GM19438 (cell line): ENCODE data around the gene OR5M11.
"Not testable (repeated sequence)": the region's sequence is repeated elsewhere in the genome, so short reads cannot be mapped to it uniquely, and the experiment has no call there.

Experiments used
- ATAC-seq: cut with Tn5 transposase; IDR thresholded peaks from one replicate; pipeline ENCODE4 v1.9.1; 2021; ENCODE audit warnings: low read depth; ENCODE audit not compliant: unreplicated experiment

Gene OR5M11

DNA sequence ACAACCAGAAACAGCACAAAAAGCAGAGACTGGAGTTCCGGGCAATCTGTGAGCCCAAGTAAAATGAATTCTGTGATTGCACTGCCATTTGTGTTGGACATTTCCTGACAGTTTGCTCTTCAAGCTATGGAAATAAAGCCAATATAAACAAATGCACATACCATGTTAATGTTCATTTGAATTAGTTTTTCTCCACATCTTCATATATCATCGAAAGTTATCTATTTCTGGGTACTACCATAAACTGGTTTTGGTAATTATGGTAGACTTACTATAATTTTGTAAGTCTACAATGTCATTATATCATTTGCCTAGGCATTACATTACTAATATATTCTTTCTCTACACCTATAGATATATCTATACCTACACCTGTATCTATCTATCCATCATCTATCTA lies at the start of gene OR5M11:
Gene OR5M11, minus strand, starts transcription at position 101 of the 400 bp plus-strand sequence. Its CDS starts 0 bp downstream, at position 101.
- no peak for ATAC-seq

DNA sequence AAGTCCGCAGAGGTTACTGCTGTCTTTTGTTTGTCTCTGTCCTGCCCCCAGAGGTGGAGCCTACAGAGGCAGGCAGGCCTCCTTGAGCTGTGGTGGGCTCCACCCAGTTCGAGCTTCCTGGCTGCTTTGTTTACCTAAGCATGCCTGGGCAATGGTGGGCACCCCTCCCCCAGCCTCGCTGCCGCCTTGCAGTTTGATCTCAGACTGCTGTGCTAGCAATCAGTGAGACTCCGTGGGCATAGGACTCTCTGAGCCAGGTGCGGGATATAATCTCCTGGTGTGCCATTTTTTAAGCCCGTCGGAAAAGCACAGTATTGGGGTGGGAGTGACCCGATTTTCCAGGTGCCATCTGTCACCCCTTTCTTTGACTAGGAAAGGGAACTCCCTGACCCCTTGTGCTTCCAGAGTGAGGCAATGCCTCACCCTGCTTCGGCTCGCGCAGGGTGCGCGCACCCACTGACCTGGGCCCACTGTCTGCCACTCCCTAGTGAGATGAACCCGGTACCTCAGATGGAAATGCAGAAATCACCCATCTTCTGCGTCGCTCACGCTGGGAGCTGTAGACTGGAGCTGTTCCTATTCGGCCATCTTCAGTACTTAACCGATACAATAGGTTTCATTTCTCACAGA lies 49.1 kb upstream of the OR5M11 start:
- not testable (repeated sequence) for ATAC-seq

DNA sequence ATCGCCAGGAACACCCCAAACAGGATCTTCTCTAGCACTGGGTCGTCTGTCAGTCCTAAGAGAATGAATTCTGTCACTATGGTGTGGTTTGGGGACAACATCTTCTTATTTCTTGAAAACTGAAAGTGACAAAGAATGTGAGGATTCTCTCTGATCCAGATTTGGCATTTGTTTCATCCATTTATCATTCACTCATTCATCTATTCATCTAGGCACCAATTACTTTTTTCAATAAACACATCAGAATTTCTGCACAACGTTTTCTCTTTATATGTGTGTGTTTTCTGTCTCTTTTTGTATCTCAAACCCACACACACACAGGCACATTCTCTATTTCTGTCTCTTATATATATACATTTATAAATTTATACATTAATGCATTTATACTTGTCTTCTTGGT lies 34.6 kb upstream of the OR5M11 start, which contains the start of gene OR5M10:
Gene OR5M10, minus strand, starts transcription at position 101 of the 400 bp plus-strand sequence. Its CDS starts 0 bp downstream, at position 101.
- no peak for ATAC-seq

DNA sequence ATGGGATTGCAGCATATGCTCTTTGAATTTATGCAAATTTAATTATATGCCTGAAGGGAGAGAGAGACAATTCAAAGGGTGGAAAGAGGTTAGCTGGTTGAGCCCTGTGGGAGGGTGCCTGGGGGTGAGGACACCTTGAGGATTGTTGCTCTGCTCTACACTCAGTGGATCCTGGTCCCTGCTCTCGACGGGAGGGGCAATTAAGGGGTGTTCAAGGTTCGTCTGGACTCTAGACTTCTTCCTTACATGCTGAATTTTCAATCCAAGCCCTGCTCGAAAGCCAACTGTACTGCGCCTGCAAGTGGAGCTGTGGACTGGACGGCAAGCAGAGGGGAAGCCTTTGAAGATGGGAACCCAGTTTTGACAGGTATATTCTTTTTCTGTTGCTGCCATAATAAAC lies 15.5 kb upstream of the OR5M11 start:
- ATAC-seq, result no peak

DNA sequence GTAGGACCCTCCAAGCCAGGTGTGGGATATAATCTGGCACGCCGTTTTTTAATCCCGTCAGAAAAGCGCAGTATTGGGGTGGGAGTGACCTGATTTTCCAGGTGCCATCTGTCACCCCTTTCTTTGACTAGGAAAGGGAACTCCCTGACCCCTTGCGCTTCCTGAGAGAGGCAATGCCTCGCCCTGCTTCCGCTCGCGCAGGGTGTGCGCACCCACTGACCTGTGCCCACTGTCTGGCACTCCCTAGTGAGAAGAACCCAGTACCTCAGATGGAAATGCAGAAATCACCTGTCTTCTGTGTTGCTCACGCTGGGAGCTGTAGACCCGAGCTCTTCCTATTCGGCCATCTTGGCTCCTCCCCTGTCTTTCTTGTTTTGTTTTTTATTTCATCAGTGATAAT lies 11.6 kb upstream of the OR5M11 start:
- not testable (repeated sequence) for ATAC-seq

DNA sequence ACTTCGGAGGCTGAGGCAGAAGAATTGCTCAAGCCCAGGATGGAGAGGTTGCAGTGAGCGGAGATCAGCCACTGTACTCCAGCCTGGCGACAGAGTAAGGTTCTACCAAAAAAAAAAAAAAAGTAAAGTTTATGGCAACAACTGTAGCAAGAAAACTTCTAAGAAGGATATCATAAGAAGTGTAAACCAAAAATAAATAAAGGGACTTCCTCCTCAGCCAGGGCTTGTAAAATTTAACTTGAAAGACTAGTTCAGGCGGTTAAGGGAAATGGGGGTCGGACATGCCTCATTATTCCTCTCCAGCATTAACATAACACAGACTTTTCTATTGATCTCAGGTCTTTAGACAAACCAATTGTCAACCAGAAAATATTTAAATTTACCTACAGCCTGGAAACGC lies 2.5 kb upstream of the OR5M11 start:
- no peak for ATAC-seq

DNA sequence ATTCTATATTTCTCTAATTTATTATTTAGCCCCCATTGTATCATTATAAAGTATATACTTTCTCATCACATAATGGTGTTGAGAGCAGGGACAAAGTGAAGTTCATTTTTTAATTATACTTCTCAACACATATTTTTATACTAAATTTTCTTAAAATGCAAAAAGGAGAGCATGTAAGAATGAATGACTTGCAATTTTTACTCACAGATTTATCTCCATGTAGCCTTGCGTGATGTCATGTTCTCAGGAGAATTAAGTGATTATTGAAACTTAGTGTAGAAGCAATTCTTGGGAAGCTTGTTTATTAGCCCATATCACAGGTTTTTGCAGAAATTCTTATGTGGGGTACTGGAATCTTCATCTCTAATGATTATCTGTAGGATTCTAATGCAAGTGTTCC lies 682 bp upstream of the OR5M11 start:
- no peak for ATAC-seq

DNA sequence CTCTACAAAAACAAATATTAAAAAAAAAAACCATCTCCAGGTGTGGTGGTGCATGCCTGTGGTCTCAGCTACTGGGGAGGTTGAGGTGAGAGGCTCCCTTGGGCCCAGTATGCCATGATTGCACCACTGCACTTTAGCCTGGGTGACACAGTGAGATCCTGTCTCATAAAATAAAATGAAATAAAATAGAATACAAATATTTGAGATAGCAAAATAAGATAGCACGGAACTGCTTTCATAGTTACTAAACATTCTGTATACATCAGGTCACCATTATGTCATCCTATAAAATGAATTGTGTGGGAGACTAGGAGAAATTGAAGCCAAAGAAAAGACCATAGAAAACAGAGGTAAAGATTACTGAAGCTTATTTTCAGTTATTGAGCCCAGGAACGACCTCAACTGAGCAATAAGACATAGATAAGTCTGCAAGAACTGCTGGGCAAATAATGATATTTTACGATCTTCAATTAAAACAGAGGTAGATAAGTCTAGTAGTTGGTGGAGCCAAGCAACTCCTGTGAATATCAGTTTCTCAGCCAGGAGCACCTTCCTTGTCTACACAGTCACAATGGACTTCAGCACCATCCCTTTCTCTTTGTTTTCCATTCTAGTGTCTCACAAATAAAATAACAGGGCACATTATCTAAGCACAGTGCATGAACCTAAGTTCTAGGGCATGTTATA lies 9.9 kb downstream of the OR5M11 start:
- ATAC-seq, result no peak

DNA sequence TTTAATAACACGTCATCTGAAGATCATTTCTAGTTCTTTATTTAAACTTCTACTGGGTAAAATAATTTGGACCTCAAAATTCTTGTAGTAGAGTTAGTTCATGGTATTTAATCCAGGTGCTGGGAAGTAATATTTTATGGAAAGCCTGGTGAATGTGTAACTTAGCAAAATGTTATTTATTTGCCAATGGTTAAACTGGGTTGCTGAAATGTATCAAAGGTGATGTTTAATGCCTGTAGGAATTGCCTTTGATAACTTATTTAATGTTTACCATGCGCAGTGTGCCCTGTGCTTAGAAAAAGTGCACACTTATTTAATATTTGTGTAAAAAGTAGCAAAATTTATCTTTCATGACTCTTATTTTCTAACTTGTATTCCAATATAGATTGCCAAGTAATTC lies 11.2 kb downstream of the OR5M11 start:
- no peak for ATAC-seq

DNA sequence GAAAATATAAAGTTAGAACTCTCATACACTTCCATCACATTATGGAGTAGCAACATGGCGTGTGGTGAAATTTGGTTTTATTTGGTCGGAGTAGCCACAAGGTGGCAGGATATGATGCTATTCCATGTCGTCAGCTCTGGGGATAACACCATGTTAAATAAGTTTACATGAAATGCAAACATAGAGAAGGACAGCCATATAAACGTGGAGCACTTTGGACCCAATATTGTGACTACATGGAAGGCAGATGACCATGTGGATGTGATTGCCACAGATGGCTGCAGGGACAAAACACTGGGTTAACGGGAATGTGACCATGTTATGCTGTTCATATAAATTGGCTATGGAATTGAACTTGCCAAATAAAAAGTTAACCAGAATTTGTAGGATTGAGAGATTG lies 21.0 kb downstream of the OR5M11 start:
- ATAC-seq, result no peak

DNA sequence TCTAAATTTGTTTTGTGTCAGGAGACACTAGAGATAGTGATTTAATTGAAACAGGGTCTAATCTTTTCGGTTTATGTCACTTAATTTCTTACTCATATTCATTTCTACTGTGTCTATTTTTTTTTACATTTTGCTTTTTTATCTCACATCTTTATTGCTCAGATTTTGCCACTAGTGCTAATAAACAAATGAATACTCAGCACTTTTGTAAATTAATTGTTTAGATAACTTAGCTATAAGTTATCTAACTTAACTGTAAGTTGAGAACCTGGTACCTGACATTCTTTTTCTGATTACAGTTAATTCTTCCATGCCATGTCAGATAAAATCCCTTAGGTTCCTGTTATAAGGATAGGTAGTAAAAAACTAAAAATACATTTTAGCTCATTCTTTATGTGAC lies 29.8 kb downstream of the OR5M11 start:
- ATAC-seq, result no peak

DNA sequence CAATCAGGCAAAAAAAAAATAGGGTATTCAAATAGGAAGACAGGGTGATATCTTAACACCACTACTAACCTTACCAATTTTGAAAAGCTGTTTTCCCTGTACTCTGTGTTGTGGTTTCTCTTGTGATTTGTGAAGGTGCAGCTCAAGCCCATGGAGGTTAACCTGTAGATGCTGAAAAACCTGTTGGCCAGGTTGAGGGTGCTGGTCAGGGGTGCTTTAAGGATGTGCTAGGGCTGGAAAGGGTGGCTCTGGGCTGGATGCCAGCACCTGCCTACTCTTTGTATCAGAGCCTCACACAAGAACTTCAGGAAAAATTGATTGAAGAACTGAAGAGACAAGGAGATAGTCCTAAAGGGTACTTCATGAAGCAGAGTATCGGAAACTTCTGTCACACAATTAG lies 33.6 kb downstream of the OR5M11 start:
- no peak for ATAC-seq

DNA sequence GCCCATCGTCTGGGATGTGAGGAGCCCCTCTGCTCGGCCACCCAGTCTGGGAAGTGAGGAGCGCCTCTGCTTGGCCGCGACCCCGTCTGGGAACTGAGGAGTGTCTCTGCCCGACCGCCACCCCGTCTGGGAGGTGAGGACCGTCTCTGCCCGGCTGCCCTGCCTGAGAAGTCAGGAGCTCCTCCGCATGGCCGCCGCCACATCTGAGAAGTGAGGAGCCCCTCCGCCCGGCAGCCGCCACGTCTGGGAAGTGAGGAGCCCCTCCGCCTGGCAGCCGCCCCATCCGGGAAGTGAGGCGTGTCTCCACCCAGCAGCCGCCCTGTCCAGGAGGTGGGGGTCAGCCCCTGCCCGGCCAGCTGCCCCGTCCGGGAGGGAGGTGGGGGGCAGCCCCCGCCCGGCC lies 46.0 kb downstream of the OR5M11 start:
- no peak for ATAC-seq

DNA sequence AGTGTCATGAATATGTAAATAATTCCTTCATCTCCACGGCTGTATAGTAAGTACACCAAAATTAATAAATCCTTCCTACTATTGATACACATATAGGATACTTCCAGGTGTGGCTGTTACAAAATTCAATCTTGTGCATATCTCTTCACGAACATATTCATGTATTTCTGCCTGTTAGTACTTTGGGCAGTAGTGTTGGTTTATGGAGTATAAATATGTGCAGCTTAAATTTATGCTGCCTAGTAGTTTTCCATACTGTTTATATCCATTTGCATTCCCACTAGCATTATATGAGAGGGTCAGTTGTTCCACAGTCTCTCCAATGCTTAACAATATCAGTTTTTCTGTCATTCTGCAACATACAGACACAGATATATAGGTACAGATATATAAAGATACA lies 47.9 kb downstream of the OR5M11 start:
- ATAC-seq, result no peak
